ENCODE measurements around the gene SMC5. TPM values are rescaled to one million over a fixed set of nuclear protein-coding genes. Genes with fewer than 3 reads are reported as not detected.

Gene SMC5
- polyA plus RNA-seq, 1 of the 3 experiments (the other 2 are of a cell fraction) = 5.3 TPM

DNA sequence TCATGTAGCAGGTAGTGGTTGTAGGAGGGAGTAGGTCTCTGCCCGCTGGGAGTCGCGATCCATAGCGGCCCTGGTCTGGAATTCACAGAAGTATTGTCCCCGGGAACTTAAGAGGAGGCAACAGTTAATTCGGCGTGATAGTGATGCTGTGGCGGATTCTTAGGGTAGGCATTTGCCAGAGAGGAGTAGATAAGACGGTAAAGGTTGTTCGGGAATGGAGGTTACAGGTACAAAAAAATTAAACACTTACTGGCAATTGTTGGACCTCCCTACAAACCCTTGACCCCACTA is 679 bp downstream of the SMC5 start (continued):
- TF ChIP-seq, protein P1, sequence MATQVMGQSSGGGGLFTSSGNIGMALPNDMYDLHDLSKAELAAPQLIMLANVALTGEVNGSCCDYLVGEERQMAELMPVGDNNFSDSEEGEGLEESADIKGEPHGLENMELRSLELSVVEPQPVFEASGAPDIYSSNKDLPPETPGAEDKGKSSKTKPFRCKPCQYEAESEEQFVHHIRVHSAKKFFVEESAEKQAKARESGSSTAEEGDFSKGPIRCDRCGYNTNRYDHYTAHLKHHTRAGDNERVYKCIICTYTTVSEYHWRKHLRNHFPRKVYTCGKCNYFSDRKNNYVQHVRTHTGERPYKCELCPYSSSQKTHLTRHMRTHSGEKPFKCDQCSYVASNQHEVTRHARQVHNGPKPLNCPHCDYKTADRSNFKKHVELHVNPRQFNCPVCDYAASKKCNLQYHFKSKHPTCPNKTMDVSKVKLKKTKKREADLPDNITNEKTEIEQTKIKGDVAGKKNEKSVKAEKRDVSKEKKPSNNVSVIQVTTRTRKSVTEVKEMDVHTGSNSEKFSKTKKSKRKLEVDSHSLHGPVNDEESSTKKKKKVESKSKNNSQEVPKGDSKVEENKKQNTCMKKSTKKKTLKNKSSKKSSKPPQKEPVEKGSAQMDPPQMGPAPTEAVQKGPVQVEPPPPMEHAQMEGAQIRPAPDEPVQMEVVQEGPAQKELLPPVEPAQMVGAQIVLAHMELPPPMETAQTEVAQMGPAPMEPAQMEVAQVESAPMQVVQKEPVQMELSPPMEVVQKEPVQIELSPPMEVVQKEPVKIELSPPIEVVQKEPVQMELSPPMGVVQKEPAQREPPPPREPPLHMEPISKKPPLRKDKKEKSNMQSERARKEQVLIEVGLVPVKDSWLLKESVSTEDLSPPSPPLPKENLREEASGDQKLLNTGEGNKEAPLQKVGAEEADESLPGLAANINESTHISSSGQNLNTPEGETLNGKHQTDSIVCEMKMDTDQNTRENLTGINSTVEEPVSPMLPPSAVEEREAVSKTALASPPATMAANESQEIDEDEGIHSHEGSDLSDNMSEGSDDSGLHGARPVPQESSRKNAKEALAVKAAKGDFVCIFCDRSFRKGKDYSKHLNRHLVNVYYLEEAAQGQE (IDR thresholded peaks at IDR 0.05; ENCODE audit: low read depth, low read length) = no peak
- TF ChIP-seq USF1 (IDR thresholded peaks at IDR 0.05; ENCODE audit: borderline replicate concordance, low read depth) (no peak), RAD21 (IDR thresholded peaks at IDR 0.05; ENCODE audit: low read length) (no peak), RXRA (IDR thresholded peaks at IDR 0.05; ENCODE audit: borderline replicate concordance, low read depth) (no peak), MEF2A (IDR thresholded peaks at IDR 0.05; ENCODE audit: borderline replicate concordance, low read depth) (no peak)
- TF ChIP-seq, protein P2, sequence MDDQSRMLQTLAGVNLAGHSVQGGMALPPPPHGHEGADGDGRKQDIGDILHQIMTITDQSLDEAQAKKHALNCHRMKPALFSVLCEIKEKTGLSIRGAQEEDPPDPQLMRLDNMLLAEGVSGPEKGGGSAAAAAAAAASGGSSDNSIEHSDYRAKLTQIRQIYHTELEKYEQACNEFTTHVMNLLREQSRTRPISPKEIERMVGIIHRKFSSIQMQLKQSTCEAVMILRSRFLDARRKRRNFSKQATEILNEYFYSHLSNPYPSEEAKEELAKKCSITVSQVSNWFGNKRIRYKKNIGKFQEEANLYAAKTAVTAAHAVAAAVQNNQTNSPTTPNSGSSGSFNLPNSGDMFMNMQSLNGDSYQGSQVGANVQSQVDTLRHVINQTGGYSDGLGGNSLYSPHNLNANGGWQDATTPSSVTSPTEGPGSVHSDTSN (IDR thresholded peaks at IDR 0.05) = no peak
- TF ChIP-seq, protein P3, sequence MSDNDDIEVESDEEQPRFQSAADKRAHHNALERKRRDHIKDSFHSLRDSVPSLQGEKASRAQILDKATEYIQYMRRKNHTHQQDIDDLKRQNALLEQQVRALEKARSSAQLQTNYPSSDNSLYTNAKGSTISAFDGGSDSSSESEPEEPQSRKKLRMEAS (IDR thresholded peaks at IDR 0.05; ENCODE audit: low read depth) = no peak

DNA sequence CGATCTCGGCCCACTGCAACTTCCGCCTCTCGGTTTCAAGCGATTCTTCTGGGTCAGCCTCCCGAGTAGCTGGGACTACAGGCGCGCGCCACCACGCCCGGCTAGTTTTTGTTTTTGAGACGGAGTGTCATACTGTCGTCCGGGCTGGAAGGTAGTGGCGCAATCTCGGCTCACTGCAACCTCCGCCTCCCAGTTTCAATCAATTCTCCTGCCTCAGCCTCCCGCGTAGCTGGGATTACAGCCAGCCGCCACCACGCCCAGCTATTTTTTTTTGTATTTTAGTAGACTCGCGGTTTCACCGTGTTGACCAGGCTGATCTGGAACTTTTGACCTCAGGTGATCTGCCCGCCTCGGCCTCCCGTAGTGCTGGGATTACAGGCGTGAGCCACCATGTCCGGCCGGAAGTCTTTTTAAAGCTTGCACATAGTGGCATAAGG is 1.2 kb downstream of the SMC5 start:
- Histone ChIP-seq H3K4me2 (peak overlapping the region; percentile 92), H3K9ac (peak overlapping the region; percentile 95), H3K4me1 (ENCODE audit: control insufficient read depth in 1 of 2, insufficient read depth in 2 of 2, low read depth in 1 of 2, low read length in 1 of 2) (peaks cover 18 to 28% of the 10 kb centered on the region in 2 experiments), H3K79me2 (ENCODE audit: insufficient read depth) (peaks cover 82% of the 10 kb centered on the region), H4K20me1 (ENCODE audit: insufficient read depth) (peaks cover 39% of the 10 kb centered on the region), H2AFZ (ENCODE audit: low read depth) (no peak overlapping the region), H3F3A (replicated peaks; ENCODE audit: insufficient read depth) (peaks cover 13% of the 10 kb centered on the region), H3K36me3 (replicated peaks in 1 of 2; ENCODE audit: control insufficient read depth in 1 of 2, insufficient read depth in 2 of 2, low read length in 1 of 2) (peaks cover 33 to 51% of the 10 kb centered on the region in 2 experiments), H3K9me3 (no peaks in the 10 kb centered on the region), H3K4me3 (ENCODE audit: low read depth in 2 of 2, low read length in 1 of 2) (peak overlapping the region; percentile 88 to 97), H3K27me3 (ENCODE audit: insufficient read depth) (no peaks in the 10 kb centered on the region), H3K27ac (ENCODE audit: low read depth in 2 of 2, low read length in 1 of 2) (peak overlapping the region in 1 of 2 experiments; percentile 95; a peak in 2 of 4 replicates), H3K9me2 (no peaks in the 10 kb centered on the region)
- WGBS (ENCODE audit: low lambda C conversion rate) = 81% methylated on average over 30 of the region's 30 CpGs
- CTCF ChIA-PET = interaction anchor here (0.6 to 1.2 kb wide), 3 partner anchors 10 to 334 kb away, joined by 3 read pairs; no protein-coding TSS in a partner anchor
- POLR2A ChIA-PET = interaction anchor here (0.7 kb wide), 1 partner anchor 11 kb away, joined by 3 read pairs; no protein-coding TSS in a partner anchor
- TF ChIP-seq FOSL2 (IDR thresholded peaks at IDR 0.05; ENCODE audit: borderline replicate concordance, low read depth) (no peak), ELF1 (IDR thresholded peaks at IDR 0.05) (no peak)
- DNase-seq = no peak
